Measurements from ENCODE around the gene ENSA. TPM values are rescaled to one million over a fixed set of nuclear protein-coding genes. Genes with fewer than 3 reads are reported as not detected.

ENSA gene
- total RNA-seq, 2 experiments from 2014 or later, result 177 to 182 TPM

DNA sequence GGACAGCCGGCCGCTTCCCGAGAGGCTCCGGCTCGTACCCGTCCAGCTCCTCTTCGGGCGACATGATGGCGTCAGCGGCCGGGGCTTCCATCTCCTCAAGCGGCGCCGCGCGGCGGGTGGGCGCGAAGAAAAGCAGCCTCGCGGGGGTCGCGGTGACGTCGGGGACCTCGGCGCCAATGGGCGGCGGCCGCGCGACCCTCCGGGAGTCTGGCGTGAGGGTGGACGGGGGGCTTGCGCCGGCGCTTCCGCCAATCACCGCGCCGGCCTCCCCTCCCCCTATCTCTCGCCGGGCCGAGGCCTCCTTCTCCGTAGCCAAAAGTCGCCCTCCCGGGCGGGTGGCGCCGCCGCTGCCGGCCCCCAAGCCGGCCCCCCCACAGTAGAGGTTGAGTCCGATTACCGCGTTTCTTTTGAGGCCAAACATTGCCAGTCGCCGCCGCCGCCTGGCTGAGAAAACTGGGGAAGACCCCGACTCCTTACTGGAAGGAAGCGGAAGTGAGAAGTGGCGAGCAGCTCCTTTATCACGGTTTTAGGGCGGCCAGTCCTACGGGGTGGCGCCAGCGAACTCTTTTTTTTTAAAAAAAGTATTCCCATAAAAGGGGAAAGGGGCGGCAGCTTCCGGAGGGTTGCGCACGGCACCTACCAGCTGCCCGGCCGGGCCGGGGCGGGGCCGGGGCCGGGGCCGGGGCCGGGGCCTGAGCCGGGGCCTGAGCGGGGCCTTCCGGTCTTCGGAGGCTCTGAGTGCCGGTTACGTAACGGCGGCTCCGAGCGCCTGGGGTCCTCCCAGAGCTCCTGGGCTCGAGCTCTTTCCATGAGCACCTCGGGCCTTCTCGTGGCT is 50.1 kb downstream of the ENSA start, which contains the start of gene MCL1:
MCL1 (minus strand) TSS at position 501 of the 835 bp plus-strand sequence; CDS start at position 421, 80 bp downstream.
- Mint-ChIP-seq H3K9me3 (no peaks in the 10 kb centered on the region), H3K4me3 (peak within 1 kb of the TSS; percentile 97), H3K4me1 (ENCODE audit: low read depth) (peaks cover 28% of the 10 kb centered on the region), H3K27ac (peak within 1 kb of the TSS; percentile 97), H3K36me3 (ENCODE audit: low read depth) (peaks cover 49% of the 10 kb centered on the region), H3K27me3 (no peaks in the 10 kb centered on the region)
- peak; percentile 94 for DNase-seq
- ATAC-seq, result peak; percentile 84
- TF ChIP-seq, protein P1, sequence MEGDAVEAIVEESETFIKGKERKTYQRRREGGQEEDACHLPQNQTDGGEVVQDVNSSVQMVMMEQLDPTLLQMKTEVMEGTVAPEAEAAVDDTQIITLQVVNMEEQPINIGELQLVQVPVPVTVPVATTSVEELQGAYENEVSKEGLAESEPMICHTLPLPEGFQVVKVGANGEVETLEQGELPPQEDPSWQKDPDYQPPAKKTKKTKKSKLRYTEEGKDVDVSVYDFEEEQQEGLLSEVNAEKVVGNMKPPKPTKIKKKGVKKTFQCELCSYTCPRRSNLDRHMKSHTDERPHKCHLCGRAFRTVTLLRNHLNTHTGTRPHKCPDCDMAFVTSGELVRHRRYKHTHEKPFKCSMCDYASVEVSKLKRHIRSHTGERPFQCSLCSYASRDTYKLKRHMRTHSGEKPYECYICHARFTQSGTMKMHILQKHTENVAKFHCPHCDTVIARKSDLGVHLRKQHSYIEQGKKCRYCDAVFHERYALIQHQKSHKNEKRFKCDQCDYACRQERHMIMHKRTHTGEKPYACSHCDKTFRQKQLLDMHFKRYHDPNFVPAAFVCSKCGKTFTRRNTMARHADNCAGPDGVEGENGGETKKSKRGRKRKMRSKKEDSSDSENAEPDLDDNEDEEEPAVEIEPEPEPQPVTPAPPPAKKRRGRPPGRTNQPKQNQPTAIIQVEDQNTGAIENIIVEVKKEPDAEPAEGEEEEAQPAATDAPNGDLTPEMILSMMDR (IDR thresholded peaks at IDR 0.05), result no peak
- ChIA-PET POLR2A (interaction anchor here (0.7 to 24.5 kb wide), 10 partner anchors 10 to 395 kb away, joined by 3 to 678 read pairs (median 4); partner anchors contain the start of genes CERS2 and ENSA), CTCF (interaction anchor here (0.8 to 15.9 kb wide), 11 partner anchors 9 to 234 kb away, joined by 3 to 237 read pairs (median 5); partner anchors contain the start of gene ENSA)
- intact Hi-C loops (cut with micrococcal nuclease), result loop anchor here (2.0 to 5.0 kb wide), 2 partner anchors 17 to 33 kb away; no protein-coding TSS in a partner anchor

DNA sequence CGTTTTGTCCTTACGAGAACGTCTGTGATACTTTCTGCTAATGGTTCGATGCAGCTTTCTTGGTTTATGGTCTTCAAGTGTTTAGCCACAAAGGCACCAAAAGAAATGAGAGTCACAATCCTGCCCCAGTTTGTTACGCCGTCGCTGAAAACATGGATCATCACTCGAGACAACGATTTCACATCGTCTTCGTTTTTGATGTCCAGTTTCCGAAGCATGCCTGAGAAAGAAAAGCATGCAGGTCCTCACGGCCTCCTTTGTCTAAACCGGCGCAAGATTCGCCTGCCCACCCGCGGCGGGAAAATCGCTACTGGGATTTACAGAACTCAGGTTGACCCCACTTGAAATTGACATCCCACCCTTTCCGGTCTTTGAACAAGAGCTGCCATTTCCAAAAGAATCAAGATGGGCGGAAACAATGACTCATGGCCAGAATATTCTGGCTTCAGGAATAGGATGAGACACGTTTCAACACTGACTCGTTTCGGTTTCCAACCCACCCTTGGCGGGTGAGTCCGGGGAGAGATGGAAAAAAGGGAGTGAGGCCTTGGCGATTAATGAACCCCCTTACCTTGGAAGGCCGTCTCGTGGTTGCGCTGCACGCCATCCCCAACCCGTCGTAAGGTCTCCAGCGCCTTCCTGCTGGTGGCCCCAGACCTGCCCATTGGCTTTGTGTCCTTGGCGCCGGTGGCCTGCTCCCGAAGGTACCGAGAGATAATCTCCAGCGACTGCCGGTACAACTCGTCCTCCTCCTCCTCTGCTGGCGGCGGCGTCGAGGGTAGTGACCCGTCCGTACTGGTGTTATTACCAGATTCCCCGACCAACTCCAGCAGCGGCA is 50.9 kb downstream of the ENSA start:
- H3K36me3 Mint-ChIP-seq (ENCODE audit: low read depth), result peaks cover 55% of the 10 kb centered on the region
- H3K4me1 Mint-ChIP-seq (ENCODE audit: low read depth), result peaks cover 35% of the 10 kb centered on the region
- ATAC-seq (peak; percentile 3), DNase-seq (peak; percentile 75)
- H3K27ac Mint-ChIP-seq, result peak overlapping the region; percentile 96
- H3K27me3 Mint-ChIP-seq, result no peaks in the 10 kb centered on the region
- intact Hi-C loops (cut with micrococcal nuclease), result loop anchor here (2.0 to 5.0 kb wide), 2 partner anchors 16 to 34 kb away; no protein-coding TSS in a partner anchor
- TF ChIP-seq, protein P1 (IDR thresholded peaks at IDR 0.05), result no peak
- CTCF ChIA-PET, result interaction anchor here (0.8 to 15.9 kb wide), 5 partner anchors 8 to 41 kb away, joined by 4 to 237 read pairs (median 5); no protein-coding TSS in a partner anchor
- peak overlapping the region; percentile 97 for H3K4me3 Mint-ChIP-seq
- H3K9me3 Mint-ChIP-seq, result no peaks in the 10 kb centered on the region
- POLR2A ChIA-PET, result interaction anchor here (0.6 to 24.5 kb wide), 7 partner anchors 10 to 428 kb away, joined by 3 to 678 read pairs (median 4); partner anchors contain the start of gene ENSA

DNA sequence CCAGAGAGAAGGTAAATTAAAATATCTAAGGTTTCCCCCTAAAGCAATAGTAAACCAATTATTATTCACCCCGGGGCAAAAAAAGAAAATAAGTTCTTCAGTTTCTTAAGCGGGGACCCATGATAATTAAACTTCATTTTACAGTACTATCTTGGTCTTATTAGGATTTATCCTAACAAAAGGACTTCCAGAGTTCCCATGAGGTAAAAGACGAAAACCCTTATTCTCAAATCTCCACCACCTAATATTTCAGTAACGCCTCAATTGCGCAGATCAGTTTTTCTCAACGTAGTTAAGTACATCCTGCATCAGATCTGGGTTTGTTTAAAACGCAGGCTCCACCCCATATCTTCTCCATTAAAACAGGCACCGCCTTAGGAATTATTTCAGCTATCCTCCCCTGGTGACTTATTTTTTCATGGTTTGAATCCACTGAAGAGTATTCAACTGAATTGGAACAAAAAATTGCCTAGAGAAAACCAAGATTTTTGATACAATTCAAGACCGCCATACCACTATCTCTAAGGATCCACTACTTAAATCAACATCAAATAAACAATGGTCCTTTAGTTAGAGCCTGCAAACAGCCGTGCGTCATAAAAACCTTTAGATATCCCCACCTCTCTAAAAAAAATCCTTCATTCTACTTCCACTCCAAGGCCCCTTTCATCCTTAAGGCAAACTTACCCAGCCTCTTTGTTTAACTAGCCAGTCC is 51.7 kb downstream of the ENSA start:
- DNase-seq (no peak), ATAC-seq (no peak)
- Mint-ChIP-seq H3K4me1 (ENCODE audit: low read depth) (peaks cover 43% of the 10 kb centered on the region), H3K27ac (peak overlapping the region; percentile 96), H3K4me3 (peak overlapping the region; percentile 97), H3K9me3 (no peaks in the 10 kb centered on the region), H3K27me3 (no peaks in the 10 kb centered on the region), H3K36me3 (ENCODE audit: low read depth) (peaks cover 63% of the 10 kb centered on the region)
- intact Hi-C loops (cut with micrococcal nuclease), result loop anchor here (2.0 to 5.0 kb wide), 2 partner anchors 15 to 35 kb away; no protein-coding TSS in a partner anchor
- ChIA-PET CTCF (interaction anchor here (1.1 to 15.9 kb wide), 6 partner anchors 10 to 52 kb away, joined by 3 to 237 read pairs (median 8); partner anchors contain the start of gene ENSA), POLR2A (interaction anchor here (0.6 to 24.5 kb wide), 7 partner anchors 7 to 429 kb away, joined by 3 to 678 read pairs (median 4); partner anchors contain the start of gene ENSA)
- TF ChIP-seq, protein P1 (IDR thresholded peaks at IDR 0.05), result no peak

DNA sequence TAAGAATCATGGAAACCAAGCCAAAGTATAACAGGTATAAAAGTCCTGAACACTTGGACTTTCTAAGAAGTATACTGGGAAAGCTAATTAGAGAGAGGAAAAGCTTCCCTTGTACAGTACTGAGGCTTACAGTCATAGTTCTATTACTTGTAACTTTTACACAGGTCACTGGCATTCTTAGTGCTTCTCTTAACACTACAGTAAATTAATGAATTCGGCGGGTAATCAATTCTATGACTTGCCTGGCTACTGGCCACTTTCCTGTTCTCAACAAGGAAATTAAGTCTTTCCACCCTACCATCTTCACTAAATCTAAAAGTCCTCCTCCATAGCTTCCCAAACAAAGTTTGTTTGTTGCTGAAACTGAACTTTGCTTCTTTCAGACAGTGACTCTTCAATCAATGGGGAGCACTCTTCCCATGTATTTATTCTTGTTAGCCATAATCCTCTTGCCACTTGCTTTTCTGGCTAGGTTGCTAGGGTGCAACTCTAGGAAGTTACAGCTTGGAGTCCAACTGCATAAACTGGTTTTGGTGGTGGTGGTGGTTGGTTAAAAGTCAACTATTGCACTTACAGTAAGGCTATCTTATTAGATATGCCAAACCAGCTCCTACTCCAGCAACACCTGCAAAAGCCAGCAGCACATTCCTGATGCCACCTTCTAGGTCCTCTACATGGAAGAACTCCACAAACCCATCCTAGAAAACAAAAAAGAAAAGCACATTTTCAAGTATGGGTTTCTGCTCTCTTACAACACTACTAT is 52.4 kb downstream of the ENSA start:
- Mint-ChIP-seq H3K4me1 (ENCODE audit: low read depth) (peaks cover 45% of the 10 kb centered on the region), H3K36me3 (ENCODE audit: low read depth) (peaks cover 69% of the 10 kb centered on the region), H3K4me3 (peak overlapping the region; percentile 97), H3K27me3 (no peaks in the 10 kb centered on the region), H3K27ac (peak overlapping the region; percentile 96), H3K9me3 (no peaks in the 10 kb centered on the region)
- intact Hi-C loops (cut with micrococcal nuclease), result loop anchor here (5.0 kb wide), 1 partner anchor 35 kb away; no protein-coding TSS in a partner anchor
- TF ChIP-seq, protein P1 (IDR thresholded peaks at IDR 0.05), result no peak
- CTCF ChIA-PET, result interaction anchor here (1.1 to 15.9 kb wide), 6 partner anchors 10 to 120 kb away, joined by 3 to 237 read pairs (median 8); partner anchors contain the start of genes ENSA and GOLPH3L
- POLR2A ChIA-PET, result interaction anchor here (1.0 to 24.5 kb wide), 7 partner anchors 8 to 425 kb away, joined by 3 to 678 read pairs (median 4); partner anchors contain the start of genes ANP32E, ENSA and GOLPH3L
- DNase-seq (no peak), ATAC-seq (no peak)

Data from activated CD8-positive, alpha-beta T cell treated with anti-CD3 and anti-CD28 coated beads for 36 hours (primary cell).